HK-2 (cell line): ENCODE measurements around the gene PCSK9.

Source experiments
- DNase-seq: peaks from one replicate; pipeline ENCODE4 v3.0.0-alpha.2; 2018; ENCODE audit not compliant: unreplicated experiment

Gene PCSK9

GRCh38 chr1:55044617-55045397 lies 5.5 kb downstream of the PCSK9 start:
- no peak for DNase-seq

- no peak for DNase-seq
Measured at GRCh38 chr1:55045430-55045829, 6.1 kb downstream of the PCSK9 start.

- DNase-seq: no peak
Measured at GRCh38 chr1:55046871-55047270, 7.5 kb downstream of the PCSK9 start.

GRCh38 chr1:55047611-55048010 lies 8.3 kb downstream of the PCSK9 start:
- no peak for DNase-seq

GRCh38 chr1:55048453-55049270 lies 9.3 kb downstream of the PCSK9 start:
- DNase-seq: no peak

- DNase-seq: no peak
Measured at GRCh38 chr1:55049271-55049913, 10.0 kb downstream of the PCSK9 start.

- no peak for DNase-seq
Measured at GRCh38 chr1:55049914-55050278, 10.5 kb downstream of the PCSK9 start.

- no peak for DNase-seq
Measured at GRCh38 chr1:55050283-55050682, 10.9 kb downstream of the PCSK9 start.

- no peak for DNase-seq
Measured at GRCh38 chr1:55051169-55051568, 11.8 kb downstream of the PCSK9 start.

- no peak for DNase-seq
Measured at GRCh38 chr1:55051621-55052020, 12.3 kb downstream of the PCSK9 start.

- DNase-seq: no peak
Measured at GRCh38 chr1:55052221-55053142, 13.1 kb downstream of the PCSK9 start.

- DNase-seq: no peak
Measured at GRCh38 chr1:55053265-55053954, 14.1 kb downstream of the PCSK9 start.

- DNase-seq: no peak
Measured at GRCh38 chr1:55054396-55054795, 15.0 kb downstream of the PCSK9 start.

- DNase-seq: no peak
Measured at GRCh38 chr1:55055084-55055882, 15.9 kb downstream of the PCSK9 start.

GRCh38 chr1:55055951-55056631 lies 16.7 kb downstream of the PCSK9 start:
- DNase-seq: no peak

- no peak for DNase-seq
Measured at GRCh38 chr1:55056632-55056992, 17.3 kb downstream of the PCSK9 start.

GRCh38 chr1:55057270-55057955 lies 18.1 kb downstream of the PCSK9 start:
- DNase-seq: no peak

- no peak for DNase-seq
Measured at GRCh38 chr1:55057956-55058298, 18.6 kb downstream of the PCSK9 start.
